DND-41 (cell line): ENCODE results near the gene HBG2.

Experiments used
- EZH2 ChIP-seq: IDR thresholded peaks from 3 replicates; pipeline ENCODE4 v1.6.1; 2012; ENCODE audit warnings: borderline replicate concordance, low read depth, mild to moderate bottlenecking, moderate library complexity, low read length, inconsistent platforms; ENCODE audit not compliant: severe bottlenecking
- TF ChIP-seq, protein P1 (sequence below): IDR thresholded peaks from 2 replicates; pipeline ENCODE4 v1.5.1; 2012; ENCODE audit warnings: borderline replicate concordance, low read length, moderate library complexity, mild to moderate bottlenecking; ENCODE audit not compliant: poor library complexity, severe bottlenecking; ENCODE audit errors: extremely low read depth

- TF ChIP-seq, protein P1, sequence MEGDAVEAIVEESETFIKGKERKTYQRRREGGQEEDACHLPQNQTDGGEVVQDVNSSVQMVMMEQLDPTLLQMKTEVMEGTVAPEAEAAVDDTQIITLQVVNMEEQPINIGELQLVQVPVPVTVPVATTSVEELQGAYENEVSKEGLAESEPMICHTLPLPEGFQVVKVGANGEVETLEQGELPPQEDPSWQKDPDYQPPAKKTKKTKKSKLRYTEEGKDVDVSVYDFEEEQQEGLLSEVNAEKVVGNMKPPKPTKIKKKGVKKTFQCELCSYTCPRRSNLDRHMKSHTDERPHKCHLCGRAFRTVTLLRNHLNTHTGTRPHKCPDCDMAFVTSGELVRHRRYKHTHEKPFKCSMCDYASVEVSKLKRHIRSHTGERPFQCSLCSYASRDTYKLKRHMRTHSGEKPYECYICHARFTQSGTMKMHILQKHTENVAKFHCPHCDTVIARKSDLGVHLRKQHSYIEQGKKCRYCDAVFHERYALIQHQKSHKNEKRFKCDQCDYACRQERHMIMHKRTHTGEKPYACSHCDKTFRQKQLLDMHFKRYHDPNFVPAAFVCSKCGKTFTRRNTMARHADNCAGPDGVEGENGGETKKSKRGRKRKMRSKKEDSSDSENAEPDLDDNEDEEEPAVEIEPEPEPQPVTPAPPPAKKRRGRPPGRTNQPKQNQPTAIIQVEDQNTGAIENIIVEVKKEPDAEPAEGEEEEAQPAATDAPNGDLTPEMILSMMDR, result no peak
- no peak for TF ChIP-seq EZH2
These were observed 12.5 kb upstream of the HBG2 start for GRCh38 chr11:5267033-5267563.
